SK-N-SH (cell line): ENCODE results near the gene XPR1.

ENCODE experiments used
- CTCF ChIP-seq: fragments of 200-600 bp; sonication (generic); IDR thresholded peaks from 2 replicates; pipeline ENCODE4 v1.6.1; 2017; ENCODE audit warnings: antibody characterized with exemption, mild to moderate bottlenecking, moderate library complexity
- JUND ChIP-seq: IDR thresholded peaks from 2 replicates; pipeline ENCODE4 v1.4.0; 2012
- RFX5 ChIP-seq: IDR thresholded peaks from 2 replicates; pipeline ENCODE4 v1.6.1; 2012; ENCODE audit warnings: mild to moderate bottlenecking, improper control_type of control experiment, low read length
- SIN3A ChIP-seq: IDR thresholded peaks from 2 replicates; pipeline ENCODE4 v1.6.1; 2012; ENCODE audit warnings: low read depth, mild to moderate bottlenecking, low read length, moderate library complexity, borderline replicate concordance

GRCh38 chr1:180926164-180926981 is 294.6 kb downstream of the XPR1 start:
- no peak for TF ChIP-seq CTCF
- TF ChIP-seq JUND = no peak
- peak; percentile 70 for TF ChIP-seq SIN3A
- TF ChIP-seq RFX5 = no peak
